SU-DHL-6 (cell line): ENCODE measurements around the gene NUP37.
"Not testable (repeated sequence)": the region's sequence is repeated elsewhere in the genome, so short reads cannot be mapped to it uniquely, and the experiment has no call there.

Source experiments
- CTCF ChIP-seq: fragments of 200-600 bp; sonication (generic); IDR thresholded peaks from one replicate; pipeline ENCODE4 v1.5.1; 2017; ENCODE audit warnings: antibody characterized with exemption, mild to moderate bottlenecking, low read length, moderate library complexity; ENCODE audit not compliant: insufficient read depth, poor library complexity, severe bottlenecking
- EZH2phosphoT487 ChIP-seq: fragments of 200-600 bp; sonication (generic), shearing (Covaris generic); conservative IDR thresholded peaks from 2 replicates; pipeline ENCODE4 v1.6.1; 2018; ENCODE audit warnings: mild to moderate bottlenecking, antibody characterized with exemption, low read length, moderate library complexity, mixed read lengths

GRCh38 chr12:102131442-102131841 lies 11.5 kb upstream of the NUP37 start:
- TF ChIP-seq CTCF, EZH2phosphoT487: not testable (repeated sequence)
